ENCODE measurements around the gene GAB3.

The GAB3 gene

GRCh38 chrX:154751203-154751668, 359 bp upstream of the GAB3 start:
- no peak for DNase-seq (ENCODE audit: low read depth in 2 of 2)

- DNase-seq (ENCODE audit: low read depth in 2 of 2), result no peak
Observed at GRCh38 chrX:154749856-154750255, 1.0 kb downstream of the GAB3 start.

- DNase-seq (ENCODE audit: low read depth in 2 of 2), result no peak
Observed at GRCh38 chrX:154748712-154749339, 2.1 kb downstream of the GAB3 start.

GRCh38 chrX:154742613-154743012, 8.3 kb downstream of the GAB3 start:
- DNase-seq (ENCODE audit: low read depth in 2 of 2), result no peak

- DNase-seq (ENCODE audit: low read depth in 2 of 2), result no peak
Observed at GRCh38 chrX:154739952-154740465, 10.9 kb downstream of the GAB3 start.

GRCh38 chrX:154738011-154738738, 12.7 kb downstream of the GAB3 start:
- DNase-seq (ENCODE audit: low read depth in 2 of 2), result no peak

- no peak for DNase-seq (ENCODE audit: low read depth in 2 of 2)
Observed at GRCh38 chrX:154737136-154737535, 13.7 kb downstream of the GAB3 start.

GRCh38 chrX:154735695-154736393, 15.0 kb downstream of the GAB3 start:
- no peak for DNase-seq (ENCODE audit: low read depth in 2 of 2)

- no peak for DNase-seq (ENCODE audit: low read depth in 2 of 2)
Observed at GRCh38 chrX:154734061-154734781, 16.7 kb downstream of the GAB3 start.

GRCh38 chrX:154733066-154733425, 17.8 kb downstream of the GAB3 start:
- no peak for DNase-seq (ENCODE audit: low read depth in 2 of 2)

GRCh38 chrX:154732421-154733065, 18.3 kb downstream of the GAB3 start:
- DNase-seq (ENCODE audit: low read depth in 2 of 2), result no peak

- DNase-seq (ENCODE audit: low read depth in 2 of 2), result no peak
Observed at GRCh38 chrX:154731881-154732280, 19.0 kb downstream of the GAB3 start.

GRCh38 chrX:154731184-154731583, 19.7 kb downstream of the GAB3 start:
- no peak for DNase-seq (ENCODE audit: low read depth in 2 of 2)

- DNase-seq (ENCODE audit: low read depth in 2 of 2), result no peak
Observed at GRCh38 chrX:154730253-154730891, 20.5 kb downstream of the GAB3 start.

GRCh38 chrX:154729439-154729838, 21.4 kb downstream of the GAB3 start:
- DNase-seq (ENCODE audit: low read depth in 2 of 2), result no peak

- no peak for DNase-seq (ENCODE audit: low read depth in 2 of 2)
Observed at GRCh38 chrX:154728431-154729190, 22.3 kb downstream of the GAB3 start.

- DNase-seq (ENCODE audit: low read depth in 2 of 2), result no peak
Observed at GRCh38 chrX:154727871-154728270, 23.0 kb downstream of the GAB3 start.

GRCh38 chrX:154727418-154727817, 23.5 kb downstream of the GAB3 start:
- DNase-seq (ENCODE audit: low read depth in 2 of 2), result no peak

GRCh38 chrX:154724993-154725756, 25.7 kb downstream of the GAB3 start:
- DNase-seq (ENCODE audit: low read depth in 2 of 2), result no peak

Measured in activated CD8-positive, alpha-beta memory T cell treated with anti-CD3 and anti-CD28 coated beads for 4 hours (primary cell).